ENCODE results near the gene RGL3.

The RGL3 gene

GRCh38 chr19:11373166-11373884 lies 45.8 kb downstream of the RGL3 start:
- Histone ChIP-seq H3K36me3 (ENCODE audit: insufficient read depth, insufficient read length, low read length) (peaks cover 16% of the 10 kb centered on the region), H3K9ac (ENCODE audit: insufficient read length, low read depth) (no peak overlapping the region), H3K9me3 (ENCODE audit: insufficient read depth, low read length) (no peaks in the 10 kb centered on the region), H3K27me3 (ENCODE audit: insufficient read depth, insufficient read length) (no peaks in the 10 kb centered on the region), H3K4me3 (ENCODE audit: insufficient read length, low read depth) (no peak overlapping the region), H3K4me1 (ENCODE audit: insufficient read depth, insufficient read length) (peaks cover 7% of the 10 kb centered on the region)
- TF ChIP-seq YY1 (IDR thresholded peaks at IDR 0.05; ENCODE audit: insufficient read depth, insufficient read length) (no peak), SUZ12 (IDR thresholded peaks at IDR 0.05; ENCODE audit: extremely low read depth, insufficient read depth, insufficient read length) (no peak), ZNF274 (IDR thresholded peaks at IDR 0.05; ENCODE audit: low read depth, low read length) (no peak)
- DNase-seq (ENCODE audit: low read depth, low spot score): no peak

- no peaks in the 10 kb centered on the region for H3K27me3 ChIP-seq (ENCODE audit: insufficient read depth, insufficient read length)
- peaks cover 8% of the 10 kb centered on the region for H3K4me1 ChIP-seq (ENCODE audit: insufficient read depth, insufficient read length)
- H3K4me3 ChIP-seq (ENCODE audit: insufficient read length, low read depth): no peak overlapping the region
- TF ChIP-seq ZNF274 (IDR thresholded peaks at IDR 0.05; ENCODE audit: low read depth, low read length) (no peak), SUZ12 (IDR thresholded peaks at IDR 0.05; ENCODE audit: extremely low read depth, insufficient read depth, insufficient read length) (no peak), YY1 (IDR thresholded peaks at IDR 0.05; ENCODE audit: insufficient read depth, insufficient read length) (no peak)
- H3K36me3 ChIP-seq (ENCODE audit: insufficient read depth, insufficient read length, low read length): peaks cover 6% of the 10 kb centered on the region
- no peak for DNase-seq (ENCODE audit: low read depth, low spot score)
- no peak overlapping the region for H3K9ac ChIP-seq (ENCODE audit: insufficient read length, low read depth)
- no peaks in the 10 kb centered on the region for H3K9me3 ChIP-seq (ENCODE audit: insufficient read depth, low read length)
Measured at GRCh38 chr19:11370744-11371143, 48.4 kb downstream of the RGL3 start.

GRCh38 chr19:11367528-11367927 lies 51.6 kb downstream of the RGL3 start:
- no peak for DNase-seq (ENCODE audit: low read depth, low spot score)
- H3K36me3 ChIP-seq (ENCODE audit: insufficient read depth, insufficient read length, low read length): peaks cover 17% of the 10 kb centered on the region
- H3K27me3 ChIP-seq (ENCODE audit: insufficient read depth, insufficient read length): no peaks in the 10 kb centered on the region
- H3K4me3 ChIP-seq (ENCODE audit: insufficient read length, low read depth): no peak overlapping the region
- H3K9ac ChIP-seq (ENCODE audit: insufficient read length, low read depth): no peak overlapping the region
- no peaks in the 10 kb centered on the region for H3K9me3 ChIP-seq (ENCODE audit: insufficient read depth, low read length)
- TF ChIP-seq SUZ12 (IDR thresholded peaks at IDR 0.05; ENCODE audit: extremely low read depth, insufficient read depth, insufficient read length) (no peak), YY1 (IDR thresholded peaks at IDR 0.05; ENCODE audit: insufficient read depth, insufficient read length) (no peak), ZNF274 (IDR thresholded peaks at IDR 0.05; ENCODE audit: low read depth, low read length) (no peak)
- H3K4me1 ChIP-seq (ENCODE audit: insufficient read depth, insufficient read length): peaks cover 3% of the 10 kb centered on the region

GRCh38 chr19:11365557-11366117 lies 53.5 kb downstream of the RGL3 start:
- H3K36me3 ChIP-seq (ENCODE audit: insufficient read depth, insufficient read length, low read length): peaks cover 18% of the 10 kb centered on the region
- no peak overlapping the region for H3K4me3 ChIP-seq (ENCODE audit: insufficient read length, low read depth)
- H3K4me1 ChIP-seq (ENCODE audit: insufficient read depth, insufficient read length): peaks cover 17% of the 10 kb centered on the region
- no peaks in the 10 kb centered on the region for H3K9me3 ChIP-seq (ENCODE audit: insufficient read depth, low read length)
- H3K27me3 ChIP-seq (ENCODE audit: insufficient read depth, insufficient read length): no peaks in the 10 kb centered on the region
- DNase-seq (ENCODE audit: low read depth, low spot score): no peak
- TF ChIP-seq YY1 (IDR thresholded peaks at IDR 0.05; ENCODE audit: insufficient read depth, insufficient read length): no peak
- TF ChIP-seq SUZ12 (IDR thresholded peaks at IDR 0.05; ENCODE audit: extremely low read depth, insufficient read depth, insufficient read length): no peak
- no peak for TF ChIP-seq ZNF274 (IDR thresholded peaks at IDR 0.05; ENCODE audit: low read depth, low read length)
- H3K9ac ChIP-seq (ENCODE audit: insufficient read length, low read depth): no peak overlapping the region

GRCh38 chr19:11364935-11365334 lies 54.2 kb downstream of the RGL3 start:
- no peak for DNase-seq (ENCODE audit: low read depth, low spot score)
- Histone ChIP-seq H3K27me3 (ENCODE audit: insufficient read depth, insufficient read length) (no peaks in the 10 kb centered on the region), H3K9ac (ENCODE audit: insufficient read length, low read depth) (no peak overlapping the region), H3K36me3 (ENCODE audit: insufficient read depth, insufficient read length, low read length) (peaks cover 18% of the 10 kb centered on the region), H3K4me1 (ENCODE audit: insufficient read depth, insufficient read length) (peaks cover 17% of the 10 kb centered on the region), H3K9me3 (ENCODE audit: insufficient read depth, low read length) (no peaks in the 10 kb centered on the region), H3K4me3 (ENCODE audit: insufficient read length, low read depth) (no peak overlapping the region)
- no peak for TF ChIP-seq YY1 (IDR thresholded peaks at IDR 0.05; ENCODE audit: insufficient read depth, insufficient read length)
- no peak for TF ChIP-seq SUZ12 (IDR thresholded peaks at IDR 0.05; ENCODE audit: extremely low read depth, insufficient read depth, insufficient read length)
- no peak for TF ChIP-seq ZNF274 (IDR thresholded peaks at IDR 0.05; ENCODE audit: low read depth, low read length)

GRCh38 chr19:11364296-11364904 lies 54.7 kb downstream of the RGL3 start:
- no peaks in the 10 kb centered on the region for H3K9me3 ChIP-seq (ENCODE audit: insufficient read depth, low read length)
- peaks cover 17% of the 10 kb centered on the region for H3K4me1 ChIP-seq (ENCODE audit: insufficient read depth, insufficient read length)
- DNase-seq (ENCODE audit: low read depth, low spot score): no peak
- H3K9ac ChIP-seq (ENCODE audit: insufficient read length, low read depth): no peak overlapping the region
- no peak for TF ChIP-seq YY1 (IDR thresholded peaks at IDR 0.05; ENCODE audit: insufficient read depth, insufficient read length)
- TF ChIP-seq SUZ12 (IDR thresholded peaks at IDR 0.05; ENCODE audit: extremely low read depth, insufficient read depth, insufficient read length): no peak
- no peak for TF ChIP-seq ZNF274 (IDR thresholded peaks at IDR 0.05; ENCODE audit: low read depth, low read length)
- peaks cover 22% of the 10 kb centered on the region for H3K36me3 ChIP-seq (ENCODE audit: insufficient read depth, insufficient read length, low read length)
- no peak overlapping the region for H3K4me3 ChIP-seq (ENCODE audit: insufficient read length, low read depth)
- H3K27me3 ChIP-seq (ENCODE audit: insufficient read depth, insufficient read length): no peaks in the 10 kb centered on the region

- TF ChIP-seq YY1 (IDR thresholded peaks at IDR 0.05; ENCODE audit: insufficient read depth, insufficient read length): no peak
- TF ChIP-seq SUZ12 (IDR thresholded peaks at IDR 0.05; ENCODE audit: extremely low read depth, insufficient read depth, insufficient read length): no peak
- no peak for TF ChIP-seq ZNF274 (IDR thresholded peaks at IDR 0.05; ENCODE audit: low read depth, low read length)
- H3K9me3 ChIP-seq (ENCODE audit: insufficient read depth, low read length): no peaks in the 10 kb centered on the region
- H3K36me3 ChIP-seq (ENCODE audit: insufficient read depth, insufficient read length, low read length): peaks cover 22% of the 10 kb centered on the region
- no peak overlapping the region for H3K4me3 ChIP-seq (ENCODE audit: insufficient read length, low read depth)
- no peaks in the 10 kb centered on the region for H3K27me3 ChIP-seq (ENCODE audit: insufficient read depth, insufficient read length)
- DNase-seq (ENCODE audit: low read depth, low spot score): no peak
- H3K4me1 ChIP-seq (ENCODE audit: insufficient read depth, insufficient read length): peaks cover 17% of the 10 kb centered on the region
- H3K9ac ChIP-seq (ENCODE audit: insufficient read length, low read depth): no peak overlapping the region
Measured at GRCh38 chr19:11363881-11364280, 55.2 kb downstream of the RGL3 start.

All from NT2/D1 (cell line).